Smooth muscle cell (in vitro differentiated cells): ENCODE data around the gene RNU11. TPM values are rescaled to one million over a fixed set of nuclear protein-coding genes. Genes with fewer than 3 reads are reported as not detected.
"Not testable (repeated sequence)": the region's sequence is repeated elsewhere in the genome, so short reads cannot be mapped to it uniquely, and the experiment has no call there.

Experiments used
- DNase-seq: peaks from one replicate; lab custom pipeline; 2025; ENCODE audit not compliant: unreplicated experiment; lab: John Stamatoyannopoulos, UW
- H2AFZ ChIP-seq: fragments of 200-600 bp; sonication (generic); 2 replicates; pipeline ENCODE4 v1.6.0; 2016; ENCODE audit warnings: antibody characterized with exemption, low read depth, mild to moderate bottlenecking
- H3F3A ChIP-seq: fragments of 200-600 bp; sonication (generic); 2 replicates; pipeline ENCODE4 v1.6.0; 2017; ENCODE audit warnings: antibody characterized with exemption, low read depth
- H3K27ac ChIP-seq: fragments of 200-600 bp; sonication (generic); 2 replicates; pipeline ENCODE4 v1.5.1; 2016; ENCODE audit warnings: low read depth, mild to moderate bottlenecking
- H3K27me3 ChIP-seq: fragments of 200-600 bp; sonication (generic); 2 replicates; pipeline ENCODE4 v1.6.1; 2016; ENCODE audit warnings: low read depth, mild to moderate bottlenecking
- H3K36me3 ChIP-seq: fragments of 200-600 bp; sonication (generic); 2 replicates; pipeline ENCODE4 v1.5.1; 2016; ENCODE audit warnings: low read depth
- H3K4me1 ChIP-seq: fragments of 200-600 bp; sonication (generic); 2 replicates; pipeline ENCODE4 v1.5.1; 2016; ENCODE audit warnings: low read depth
- H3K4me2 ChIP-seq: fragments of 200-600 bp; sonication (generic); 2 replicates; pipeline ENCODE4 v1.6.0; 2016; ENCODE audit warnings: mild to moderate bottlenecking
- H3K4me3 ChIP-seq: fragments of 200-600 bp; sonication (generic); 2 replicates; pipeline ENCODE4 v1.5.1; 2016; ENCODE audit warnings: mild to moderate bottlenecking
- H3K79me2 ChIP-seq: fragments of 200-600 bp; sonication (generic); 2 replicates; pipeline ENCODE4 v1.6.0; 2016; ENCODE audit warnings: low read depth, mild to moderate bottlenecking
- H3K9ac ChIP-seq: fragments of 200-600 bp; sonication (generic); 2 replicates; pipeline ENCODE4 v1.6.0; 2016; ENCODE audit warnings: low read depth
- H3K9me3 ChIP-seq: fragments of 200-600 bp; sonication (generic); replicated peaks from 2 replicates; pipeline ENCODE4 v1.5.1; 2016; ENCODE audit warnings: low read depth
- H4K20me1 ChIP-seq: fragments of 200-600 bp; sonication (generic); 2 replicates; pipeline ENCODE4 v1.6.0; 2016; ENCODE audit warnings: low read depth
- WGBS: methylation state at CpG from one replicate; pipeline ENCODE4 v1.1.7; 2016; ENCODE audit warnings: low lambda C conversion rate; 5-methylcytosine and 5-hydroxymethylcytosine counted together
- polyA plus RNA-seq: library from polyadenylated mRNA; unstranded; fragments of >200 nt; fragmentation: Nextera tagmentation; extraction: Ambion mirVana; gene quantifications from 2 replicates; pipeline ENCODE4 v1.2.1, GENCODE V29; 2016
- total RNA-seq: library from RNA; depleted of rRNA; stranded (reverse); fragments of >200 nt; gene quantifications from 2 replicates; pipeline ENCODE4 v1.2.3, GENCODE V29; 2014
- TF ChIP-seq, protein P1 (sequence below): fragments of 200-600 bp; sonication (generic); IDR thresholded peaks from 2 replicates; pipeline ENCODE4 v1.5.1; 2017; ENCODE audit warnings: borderline replicate concordance, mild to moderate bottlenecking, antibody characterized with exemption; ENCODE audit not compliant: insufficient read depth, poor library complexity, severe bottlenecking

The RNU11 gene
- total and polyA plus RNA-seq, 2 experiments from 2014 or later, result not detected

DNA sequence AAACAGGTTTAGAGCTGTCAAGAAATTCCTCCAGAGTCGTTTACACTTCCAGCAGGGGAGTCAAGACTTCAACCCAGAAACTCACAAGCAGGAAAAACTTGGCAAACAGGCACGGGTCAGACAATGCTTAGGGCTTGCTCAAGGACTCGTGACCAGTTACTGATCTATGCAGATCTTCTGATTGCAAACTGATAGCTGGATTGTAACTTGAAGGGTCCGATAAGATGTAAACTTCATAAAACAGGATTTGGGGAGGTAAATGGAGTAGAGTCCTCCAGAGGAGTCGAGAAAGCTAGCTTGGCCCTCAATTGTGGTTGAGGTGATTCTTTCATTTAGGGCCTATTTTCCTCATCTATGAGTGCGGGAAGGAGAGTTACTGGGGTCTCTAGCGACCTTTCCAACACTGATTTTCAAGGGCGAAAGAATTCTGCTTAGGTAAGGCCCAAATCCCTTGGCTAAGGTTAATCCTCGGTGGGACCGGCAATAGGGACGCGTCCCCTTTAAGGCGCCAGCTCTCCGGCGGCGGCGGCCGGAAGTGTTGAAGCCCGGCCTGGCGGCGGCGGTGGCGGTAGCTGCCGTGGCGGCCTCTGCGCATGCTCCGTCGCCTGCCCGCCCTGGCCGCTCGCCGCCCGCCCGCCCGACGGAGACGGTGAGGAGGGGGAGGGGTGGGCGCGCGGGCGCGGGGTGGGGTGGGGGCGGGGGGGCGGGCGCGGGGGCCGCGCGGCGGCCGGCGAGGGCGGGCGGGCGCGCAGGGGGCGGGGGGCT lies 20.0 kb downstream of the RNU11 start, which contains the start of gene GMEB1:
Gene GMEB1, plus strand, starts transcription at position 594 of the 765 bp plus-strand sequence. CDS start 14,829 bp downstream, outside the sequence.
- Histone ChIP-seq H4K20me1 (no peaks in the 10 kb centered on the region), H3K4me3 (peak within 1 kb of the TSS; percentile 96), H3K27me3 (no peaks in the 10 kb centered on the region), H3K4me2 (peak within 1 kb of the TSS; percentile 100), H3F3A (peaks cover 12% of the 10 kb centered on the region), H2AFZ (peak within 1 kb of the TSS; percentile 100), H3K4me1 (peaks cover 18% of the 10 kb centered on the region), H3K9ac (peak within 1 kb of the TSS; percentile 98), H3K36me3 (no peaks in the 10 kb centered on the region), H3K79me2 (peaks cover 40% of the 10 kb centered on the region), H3K27ac (peak within 1 kb of the TSS; percentile 98), H3K9me3 (no peaks in the 10 kb centered on the region)
- WGBS, result 3% methylated on average over 24 of the region's 57 CpGs
- DNase-seq, result peak; percentile 42
- TF ChIP-seq, protein P1, sequence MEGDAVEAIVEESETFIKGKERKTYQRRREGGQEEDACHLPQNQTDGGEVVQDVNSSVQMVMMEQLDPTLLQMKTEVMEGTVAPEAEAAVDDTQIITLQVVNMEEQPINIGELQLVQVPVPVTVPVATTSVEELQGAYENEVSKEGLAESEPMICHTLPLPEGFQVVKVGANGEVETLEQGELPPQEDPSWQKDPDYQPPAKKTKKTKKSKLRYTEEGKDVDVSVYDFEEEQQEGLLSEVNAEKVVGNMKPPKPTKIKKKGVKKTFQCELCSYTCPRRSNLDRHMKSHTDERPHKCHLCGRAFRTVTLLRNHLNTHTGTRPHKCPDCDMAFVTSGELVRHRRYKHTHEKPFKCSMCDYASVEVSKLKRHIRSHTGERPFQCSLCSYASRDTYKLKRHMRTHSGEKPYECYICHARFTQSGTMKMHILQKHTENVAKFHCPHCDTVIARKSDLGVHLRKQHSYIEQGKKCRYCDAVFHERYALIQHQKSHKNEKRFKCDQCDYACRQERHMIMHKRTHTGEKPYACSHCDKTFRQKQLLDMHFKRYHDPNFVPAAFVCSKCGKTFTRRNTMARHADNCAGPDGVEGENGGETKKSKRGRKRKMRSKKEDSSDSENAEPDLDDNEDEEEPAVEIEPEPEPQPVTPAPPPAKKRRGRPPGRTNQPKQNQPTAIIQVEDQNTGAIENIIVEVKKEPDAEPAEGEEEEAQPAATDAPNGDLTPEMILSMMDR, result no peak

DNA sequence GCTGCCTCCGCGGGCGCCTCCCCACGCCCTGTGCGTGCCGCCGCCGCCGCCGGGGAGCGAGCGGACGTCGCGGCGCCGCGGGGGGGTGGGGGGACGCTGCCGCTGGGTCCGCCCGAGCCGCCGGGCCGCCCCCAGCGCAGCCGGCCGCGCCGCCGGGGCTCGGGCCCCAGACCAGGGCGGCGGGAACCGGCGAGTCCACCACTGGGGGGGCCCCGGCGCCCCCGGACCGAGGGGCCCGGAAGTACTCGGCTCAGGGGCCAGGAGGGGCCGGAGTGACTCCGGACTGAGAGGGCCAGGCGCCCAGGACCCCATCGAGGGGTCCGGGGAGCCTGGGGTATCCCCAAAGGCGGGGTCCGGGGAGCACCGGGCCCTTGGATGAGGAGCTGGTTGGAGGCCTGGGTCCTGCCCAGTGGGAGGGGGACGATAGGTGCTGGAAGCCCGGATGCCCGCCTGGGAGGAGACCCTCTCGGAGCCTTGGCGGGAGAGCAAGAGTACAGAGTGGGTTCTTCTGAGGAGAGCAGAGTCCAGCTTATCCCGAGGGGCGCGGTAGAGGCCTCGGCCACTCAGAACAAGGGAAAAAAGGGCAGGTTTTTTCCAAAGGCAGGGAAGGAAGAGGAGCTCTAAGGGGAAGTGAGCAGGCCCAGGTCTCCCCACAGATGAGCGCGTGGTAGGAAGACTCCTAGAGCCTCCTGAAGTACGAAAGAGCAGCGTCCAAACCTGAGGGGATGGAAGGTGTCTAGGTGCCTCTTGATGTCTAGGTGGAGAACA lies 20.7 kb downstream of the RNU11 start:
- peaks cover 6% of the 10 kb centered on the region for H4K20me1 ChIP-seq
- H3F3A ChIP-seq, result peaks cover 12% of the 10 kb centered on the region
- peak overlapping the region; percentile 98 for H3K27ac ChIP-seq
- peaks cover 18% of the 10 kb centered on the region for H3K4me1 ChIP-seq
- peak; percentile 20 for DNase-seq
- no peaks in the 10 kb centered on the region for H3K36me3 ChIP-seq
- H3K9me3 ChIP-seq, result no peaks in the 10 kb centered on the region
- TF ChIP-seq, protein P1, result no peak
- H3K4me3 ChIP-seq, result peak overlapping the region; percentile 96
- H3K79me2 ChIP-seq, result peaks cover 48% of the 10 kb centered on the region
- peak overlapping the region; percentile 100 for H3K4me2 ChIP-seq
- H3K9ac ChIP-seq, result peak overlapping the region; percentile 98
- H3K27me3 ChIP-seq, result no peaks in the 10 kb centered on the region
- 3% methylated on average over 31 of the region's 63 CpGs for WGBS
- H2AFZ ChIP-seq, result peak overlapping the region; percentile 95

DNA sequence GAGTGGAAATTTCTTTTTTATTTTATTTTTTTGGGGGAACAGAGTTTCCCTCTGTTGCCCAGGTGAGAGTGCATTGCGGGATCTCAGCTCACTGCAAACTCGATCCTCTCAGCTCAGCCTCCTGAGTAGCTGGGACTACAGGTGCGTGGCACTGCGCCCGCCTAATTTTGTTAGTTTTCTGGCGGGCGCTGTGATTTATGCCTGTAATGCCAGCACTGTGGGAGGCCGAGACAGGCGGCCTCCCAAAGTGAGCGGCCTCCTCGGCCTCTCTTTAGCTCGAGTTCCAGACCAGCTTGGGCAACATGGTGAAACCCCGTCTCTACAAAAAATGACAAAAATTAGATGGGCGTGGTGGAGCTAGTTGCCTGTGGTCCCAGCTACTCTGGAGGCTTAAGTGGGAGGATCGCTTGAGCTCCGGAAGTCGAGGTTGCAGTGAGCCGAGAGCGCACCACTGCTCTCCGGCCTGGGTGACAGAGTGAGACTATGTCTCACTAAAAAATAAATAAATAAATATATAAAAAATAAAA lies 22.9 kb downstream of the RNU11 start:
- peaks cover 12% of the 10 kb centered on the region for H4K20me1 ChIP-seq
- 96% methylated on average over 20 of the region's 20 CpGs for WGBS
- H3F3A ChIP-seq, result peaks cover 12% of the 10 kb centered on the region
- peaks cover 59% of the 10 kb centered on the region for H3K79me2 ChIP-seq
- DNase-seq, result no peak
- no peaks in the 10 kb centered on the region for H3K27me3 ChIP-seq
- H3K4me3 ChIP-seq, result no peak overlapping the region
- H3K9ac ChIP-seq, result no peak overlapping the region
- H3K36me3 ChIP-seq, result no peaks in the 10 kb centered on the region
- TF ChIP-seq, protein P1, result no peak
- H3K4me2 ChIP-seq, result no peak overlapping the region
- no peaks in the 10 kb centered on the region for H3K9me3 ChIP-seq
- no peak overlapping the region for H2AFZ ChIP-seq
- H3K27ac ChIP-seq, result no peak overlapping the region
- peaks cover 18% of the 10 kb centered on the region for H3K4me1 ChIP-seq

DNA sequence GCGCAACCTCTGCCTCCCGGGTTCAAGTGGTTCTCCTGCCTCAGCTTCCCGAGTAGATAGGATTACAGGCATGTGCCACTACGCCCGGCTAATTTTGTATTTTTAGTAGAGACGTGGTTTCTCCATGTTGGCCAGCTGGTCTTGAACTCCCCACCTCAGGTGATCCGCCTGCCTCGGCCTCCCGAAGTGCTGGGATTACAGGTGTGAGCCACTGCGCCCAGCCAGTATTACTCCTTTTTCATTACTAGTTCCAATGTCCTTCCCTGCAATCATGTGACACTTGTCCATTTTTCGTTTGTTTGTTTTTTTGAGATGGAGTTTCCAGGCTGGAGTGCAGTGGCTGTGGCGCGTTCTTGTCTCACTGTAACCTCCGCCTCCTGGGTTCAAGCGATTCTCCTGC lies 24.6 kb downstream of the RNU11 start:
- H3K4me3 ChIP-seq, H3K4me2 ChIP-seq, DNase-seq, H3K27me3 ChIP-seq, H2AFZ ChIP-seq, H3K9ac ChIP-seq, H3K27ac ChIP-seq, H3K36me3 ChIP-seq, H3K9me3 ChIP-seq: not testable (repeated sequence)
- WGBS, result over 99% methylated on average over 15 of the region's 15 CpGs
- H3F3A ChIP-seq, result peaks cover 12% of the 10 kb centered on the region
- H4K20me1 ChIP-seq, result peaks cover 22% of the 10 kb centered on the region
- H3K79me2 ChIP-seq, result peaks cover 76% of the 10 kb centered on the region
- H3K4me1 ChIP-seq, result peaks cover 15% of the 10 kb centered on the region
